GM18526 (cell line): ENCODE results near the gene TMEM51.

Experiments used
- POLR2A ChIP-seq: IDR thresholded peaks from 3 replicates; pipeline ENCODE4 v1.6.1; 2011; ENCODE audit not compliant: insufficient read length; ENCODE audit errors: extremely low read depth

TMEM51 gene

GRCh38 chr1:15220024-15220392 is 66.5 kb downstream of the TMEM51 start:
- no peak for TF ChIP-seq POLR2A

DNA sequence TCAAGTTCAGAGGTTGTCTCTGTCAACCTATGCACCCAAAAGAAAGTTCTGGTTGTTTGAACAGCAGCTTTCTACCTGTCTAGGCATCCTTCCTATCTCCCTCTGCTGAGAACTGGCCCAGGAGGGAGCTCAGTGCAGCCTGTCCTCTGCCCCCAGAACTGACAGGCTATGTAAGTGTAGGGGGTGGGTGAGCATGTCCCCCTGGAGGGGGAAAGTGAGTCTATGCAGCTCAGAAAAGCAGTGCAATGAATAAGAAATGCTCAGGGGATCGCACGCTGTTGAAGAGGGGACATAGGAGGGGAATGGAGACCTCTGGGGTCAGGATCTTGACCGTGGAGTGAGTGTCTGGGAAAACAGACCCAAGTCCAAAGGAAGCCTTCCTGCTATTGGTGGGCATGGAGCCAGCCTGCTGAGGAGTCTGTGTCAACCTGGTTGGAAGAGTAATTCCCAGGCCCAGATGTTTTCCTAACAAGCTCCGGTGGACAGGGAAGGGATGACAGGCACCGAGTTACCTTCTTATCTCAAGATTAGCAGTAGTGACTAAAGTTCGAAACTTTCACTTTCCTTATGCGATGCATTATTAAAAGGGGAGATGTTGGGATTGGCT is 67.4 kb downstream of the TMEM51 start:
- TF ChIP-seq POLR2A: no peak

GRCh38 chr1:15222653-15223303 is 69.2 kb downstream of the TMEM51 start:
- TF ChIP-seq POLR2A: no peak

DNA sequence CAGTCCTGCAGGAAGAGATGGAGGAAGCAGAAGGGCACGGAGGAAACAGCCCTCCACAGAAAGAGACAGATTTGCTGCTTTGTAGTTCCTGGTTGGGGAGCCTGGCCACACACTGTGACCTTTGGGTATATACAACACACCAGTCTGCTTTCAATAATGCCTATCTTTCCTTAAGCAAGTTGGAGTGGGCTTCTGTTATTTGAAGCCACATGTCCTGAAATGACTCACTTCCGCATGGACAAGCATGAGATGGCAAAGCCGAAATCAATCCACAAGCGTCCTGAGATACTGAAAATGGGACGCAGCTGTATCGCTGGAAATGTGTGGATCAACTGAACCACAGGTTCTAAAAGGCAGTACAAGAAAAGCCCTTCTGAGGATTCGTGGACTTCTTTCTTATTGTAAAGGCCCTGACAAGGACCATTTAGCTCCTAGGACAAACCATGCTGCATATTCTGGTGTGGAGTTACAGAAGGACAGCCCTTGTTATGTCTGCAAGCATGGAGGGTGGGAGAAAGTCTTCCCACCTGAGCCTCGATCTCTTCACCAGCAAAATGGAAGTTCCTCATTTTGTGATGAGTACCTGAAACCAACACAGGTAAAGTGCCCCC is 70.8 kb downstream of the TMEM51 start:
- TF ChIP-seq POLR2A: no peak

DNA sequence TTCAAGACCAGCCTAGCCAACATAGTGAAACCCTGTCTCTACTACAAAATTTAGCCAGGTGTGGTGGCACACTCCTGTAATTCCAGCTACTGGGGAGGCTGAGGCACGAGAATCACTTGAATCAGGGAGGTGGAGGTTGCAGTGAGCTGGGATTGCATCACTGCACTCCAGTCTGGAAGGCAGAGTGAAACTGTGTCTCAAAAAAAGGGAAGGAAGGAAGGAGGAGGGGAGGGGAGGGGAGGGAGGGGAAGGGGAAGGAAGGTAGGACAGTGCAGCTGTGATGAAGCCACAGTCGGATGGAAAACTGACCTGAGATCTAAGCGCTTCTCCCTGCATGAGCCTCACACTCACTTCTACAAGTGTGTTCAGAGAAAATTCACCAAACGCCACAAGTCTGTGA is 71.4 kb downstream of the TMEM51 start:
- TF ChIP-seq POLR2A: no peak

DNA sequence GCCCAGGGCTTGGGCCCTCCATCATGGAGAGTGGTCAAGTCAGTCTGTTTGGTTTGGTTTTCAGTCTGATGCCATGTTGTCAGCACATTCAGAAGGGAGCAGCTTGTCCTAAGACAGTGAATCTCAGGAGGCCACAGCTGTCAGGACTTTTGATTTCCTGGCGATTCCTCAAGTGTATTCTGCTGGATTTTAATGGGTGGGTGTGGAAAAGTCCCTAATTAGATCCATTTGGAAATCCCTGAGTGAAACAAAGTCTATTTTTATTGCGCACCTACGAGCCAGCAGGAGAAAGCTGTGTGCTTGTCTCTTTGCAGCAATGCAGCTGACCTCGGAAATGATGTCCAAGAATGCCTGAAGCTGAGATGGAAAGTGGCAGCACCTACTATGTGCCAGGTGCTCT is 71.9 kb downstream of the TMEM51 start:
- TF ChIP-seq POLR2A: no peak

GRCh38 chr1:15226388-15227255 is 73.1 kb downstream of the TMEM51 start:
- TF ChIP-seq POLR2A: no peak

DNA sequence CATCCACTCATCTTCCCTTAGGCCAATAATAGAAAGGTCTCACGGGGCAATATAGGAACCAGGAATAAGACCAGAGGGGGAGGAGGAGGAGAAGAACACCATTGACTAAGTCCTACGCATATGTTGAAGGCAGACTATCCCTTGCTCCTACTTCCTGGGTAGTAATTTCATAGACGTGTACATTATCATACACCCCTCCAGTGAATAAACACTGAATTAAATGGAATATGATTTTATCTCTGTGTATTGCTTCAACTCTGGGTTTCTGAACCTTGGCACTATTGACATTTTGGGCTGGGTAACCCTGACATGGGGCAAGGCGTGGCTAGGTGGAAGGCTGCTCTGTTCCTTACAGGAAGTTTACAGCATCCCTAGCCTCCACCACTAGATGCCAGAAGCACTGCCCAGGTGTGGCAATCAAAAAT is 76.2 kb downstream of the TMEM51 start:
- TF ChIP-seq POLR2A: no peak

DNA sequence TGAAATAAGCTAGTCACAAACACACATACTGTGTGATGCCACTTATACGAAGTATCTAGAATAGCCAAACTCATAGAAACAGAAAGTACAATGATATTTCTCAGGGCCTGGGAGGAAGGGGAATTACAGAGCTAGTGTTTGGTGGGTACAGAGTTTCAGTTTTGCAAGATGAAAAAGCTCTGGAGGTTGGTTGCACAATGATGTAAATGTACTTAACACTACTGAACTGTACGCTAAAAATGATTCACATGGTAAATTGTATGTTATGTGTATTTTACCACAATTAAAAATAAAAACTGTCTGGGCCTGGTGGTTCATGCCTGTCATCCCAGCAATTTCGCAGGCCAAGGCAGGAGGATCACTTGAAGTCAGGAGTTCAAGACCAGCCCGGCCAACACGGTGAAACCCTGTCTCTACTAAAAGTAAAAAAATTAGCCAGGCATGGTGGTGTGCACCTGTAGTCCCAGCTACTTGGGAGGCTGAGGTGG is 78.2 kb downstream of the TMEM51 start:
- no peak for TF ChIP-seq POLR2A

DNA sequence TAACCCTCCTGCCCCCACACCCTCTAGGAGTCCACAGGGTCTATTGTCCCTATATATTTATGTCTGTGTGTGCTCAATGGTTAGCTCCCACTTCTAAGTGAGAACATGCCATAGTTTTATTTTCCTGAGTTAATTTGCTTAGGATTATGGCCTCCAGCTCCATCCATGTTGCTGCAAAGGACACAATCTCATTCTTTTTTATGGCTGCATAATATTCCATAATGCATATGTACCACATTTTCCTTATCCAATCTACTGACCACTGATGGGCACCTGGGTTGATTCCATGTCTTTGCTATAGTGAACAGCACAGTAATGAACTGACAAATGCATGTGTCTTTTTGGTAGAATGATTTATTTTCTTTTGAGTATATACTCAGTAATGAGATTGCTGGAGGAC is 80.1 kb downstream of the TMEM51 start:
- no peak for TF ChIP-seq POLR2A

- TF ChIP-seq POLR2A: no peak
Measured at GRCh38 chr1:15236321-15236721, 82.8 kb downstream of the TMEM51 start.

GRCh38 chr1:15236746-15237145 is 83.2 kb downstream of the TMEM51 start:
- no peak for TF ChIP-seq POLR2A

- no peak for TF ChIP-seq POLR2A
Measured at GRCh38 chr1:15238789-15239188, 85.2 kb downstream of the TMEM51 start.

GRCh38 chr1:15242766-15243165 is 89.2 kb downstream of the TMEM51 start:
- no peak for TF ChIP-seq POLR2A

DNA sequence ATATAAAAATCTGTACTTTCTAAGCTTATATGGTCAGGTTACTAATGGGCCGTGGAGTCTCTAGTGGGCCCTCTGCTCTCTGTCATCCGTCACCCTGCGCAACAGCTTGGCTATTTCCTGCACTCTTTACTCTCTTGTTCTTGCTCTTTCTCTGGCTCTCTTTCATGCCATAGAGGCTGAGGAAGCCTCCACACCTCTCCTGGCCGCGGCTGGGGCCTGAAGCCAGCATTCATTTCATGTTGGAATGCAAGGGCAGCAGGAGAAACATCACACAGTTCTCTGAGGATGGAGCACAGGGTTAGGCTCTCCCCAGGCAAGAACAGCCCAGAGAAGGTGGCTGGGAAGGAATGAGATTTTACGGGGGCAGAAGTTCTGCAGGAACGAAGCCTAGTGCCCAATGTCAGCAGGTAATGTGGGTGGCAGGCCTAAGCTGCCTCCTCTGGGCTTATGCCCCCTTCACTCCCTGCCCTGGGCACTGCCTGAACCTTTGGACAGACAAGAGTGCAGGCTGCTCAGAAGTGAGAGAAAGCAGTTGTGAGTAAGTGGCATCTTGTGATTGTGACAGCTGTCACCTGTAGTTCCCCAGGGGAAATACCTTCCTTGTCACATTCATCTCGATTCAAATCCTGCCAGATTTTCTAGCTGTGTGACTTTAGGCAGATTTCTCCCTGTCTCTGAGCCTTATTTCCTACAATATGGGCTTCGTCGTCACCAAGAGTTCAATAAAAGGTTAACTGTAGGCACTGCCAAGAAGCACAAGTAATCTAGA is 89.9 kb downstream of the TMEM51 start:
- TF ChIP-seq POLR2A: no peak
